GM12865 (cell line): ENCODE data around the gene PTPRE.
"Not testable (repeated sequence)": the region's sequence is repeated elsewhere in the genome, so short reads cannot be mapped to it uniquely, and the experiment has no call there.

Source experiments
- DNase-seq: peaks from one replicate; pipeline ENCODE4 v3.0.0; 2010; ENCODE audit warnings: low read depth
- H3K4me3 ChIP-seq: 2 replicates; pipeline ENCODE4 v1.5.1; 2011; ENCODE audit warnings: mild to moderate bottlenecking, low read depth, low read length, control low read depth
- TF ChIP-seq, protein P1 (sequence below): IDR thresholded peaks from 2 replicates; pipeline ENCODE4 v1.5.1; 2011; ENCODE audit warnings: low read length, control low read depth, low read depth, inconsistent platforms; ENCODE audit not compliant: insufficient read depth; ENCODE audit errors: missing control alignments

The PTPRE gene

DNA sequence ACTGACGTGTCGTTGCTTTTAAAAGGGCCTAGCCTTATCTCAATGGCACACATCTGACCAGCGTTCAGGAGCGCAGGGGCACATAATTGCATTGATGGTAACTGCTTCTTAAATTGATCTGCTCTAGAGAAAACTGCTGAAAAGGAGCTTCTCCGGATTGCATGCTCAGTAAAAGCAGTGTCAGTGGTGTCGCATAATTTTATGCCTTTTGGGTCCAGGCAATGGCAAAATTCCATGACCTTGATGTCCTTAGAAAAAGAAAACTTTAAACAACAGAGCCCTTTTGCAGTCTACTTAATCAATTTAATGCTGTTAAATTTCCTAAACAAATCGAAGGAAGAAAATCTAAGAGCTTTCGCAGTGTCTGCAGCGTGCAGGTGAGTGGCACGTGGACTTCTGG, 75.7 kb downstream of the PTPRE start:
- TF ChIP-seq, protein P1, sequence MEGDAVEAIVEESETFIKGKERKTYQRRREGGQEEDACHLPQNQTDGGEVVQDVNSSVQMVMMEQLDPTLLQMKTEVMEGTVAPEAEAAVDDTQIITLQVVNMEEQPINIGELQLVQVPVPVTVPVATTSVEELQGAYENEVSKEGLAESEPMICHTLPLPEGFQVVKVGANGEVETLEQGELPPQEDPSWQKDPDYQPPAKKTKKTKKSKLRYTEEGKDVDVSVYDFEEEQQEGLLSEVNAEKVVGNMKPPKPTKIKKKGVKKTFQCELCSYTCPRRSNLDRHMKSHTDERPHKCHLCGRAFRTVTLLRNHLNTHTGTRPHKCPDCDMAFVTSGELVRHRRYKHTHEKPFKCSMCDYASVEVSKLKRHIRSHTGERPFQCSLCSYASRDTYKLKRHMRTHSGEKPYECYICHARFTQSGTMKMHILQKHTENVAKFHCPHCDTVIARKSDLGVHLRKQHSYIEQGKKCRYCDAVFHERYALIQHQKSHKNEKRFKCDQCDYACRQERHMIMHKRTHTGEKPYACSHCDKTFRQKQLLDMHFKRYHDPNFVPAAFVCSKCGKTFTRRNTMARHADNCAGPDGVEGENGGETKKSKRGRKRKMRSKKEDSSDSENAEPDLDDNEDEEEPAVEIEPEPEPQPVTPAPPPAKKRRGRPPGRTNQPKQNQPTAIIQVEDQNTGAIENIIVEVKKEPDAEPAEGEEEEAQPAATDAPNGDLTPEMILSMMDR, result no peak
- H3K4me3 ChIP-seq, result no peak overlapping the region
- DNase-seq, result no peak

DNA sequence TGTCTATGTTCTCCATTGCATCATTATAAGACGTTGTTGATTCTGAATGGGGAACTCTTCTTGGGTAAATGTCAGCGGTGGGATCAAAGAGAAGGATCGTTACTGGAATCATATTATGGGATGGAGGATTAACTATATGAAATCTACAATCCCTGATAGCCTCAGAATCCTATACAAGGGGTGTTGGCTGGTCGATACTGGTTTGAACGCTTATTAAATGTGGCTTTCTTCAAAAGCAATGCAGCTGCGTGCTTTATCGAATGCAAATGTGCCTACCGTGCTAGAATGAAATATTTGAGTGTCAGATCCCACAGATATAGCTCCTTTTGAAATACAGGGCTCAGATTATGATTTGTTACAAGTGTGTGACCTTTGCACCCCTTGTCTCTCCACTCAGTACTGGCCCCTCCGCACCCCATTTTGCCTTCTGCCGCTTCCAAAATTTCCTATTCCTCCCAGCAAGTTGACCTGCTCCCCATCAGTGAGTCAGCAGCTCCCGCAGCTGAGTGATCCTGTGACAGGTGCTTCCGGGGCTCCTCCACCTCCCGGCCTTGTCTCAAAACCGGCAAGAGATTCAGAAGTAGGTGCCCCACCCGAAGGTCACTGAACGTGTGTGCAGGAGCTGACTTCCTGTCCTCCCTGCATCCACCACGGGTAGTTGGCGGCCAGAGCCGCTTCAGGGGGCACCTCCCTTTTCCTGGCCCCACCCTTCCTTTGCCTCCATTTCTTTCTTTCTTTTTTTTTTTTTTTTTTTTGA, 76.6 kb downstream of the PTPRE start:
- H3K4me3 ChIP-seq, result no peak overlapping the region
- TF ChIP-seq, protein P1, result no peak
- DNase-seq, result no peak

DNA sequence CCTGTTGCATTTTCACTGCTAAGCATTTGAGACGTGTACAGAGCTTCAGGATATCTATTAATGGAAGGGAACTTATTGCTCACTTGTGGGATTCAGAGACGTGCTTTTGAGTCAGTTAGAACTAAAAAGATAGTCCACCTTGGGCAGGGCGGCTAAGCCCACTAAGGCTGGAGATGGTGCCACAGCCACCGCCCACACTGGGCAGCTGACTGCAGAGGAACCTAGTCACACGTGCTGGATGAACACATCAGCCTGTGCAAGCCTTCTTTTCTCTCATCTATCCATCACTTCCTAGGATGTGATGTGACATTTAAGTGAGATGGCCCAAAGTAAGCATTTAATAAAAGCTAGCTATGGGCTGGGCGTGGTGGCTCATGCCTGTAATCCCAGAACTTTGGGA, 78.0 kb downstream of the PTPRE start:
- DNase-seq, result no peak
- no peak overlapping the region for H3K4me3 ChIP-seq
- TF ChIP-seq, protein P1, result no peak

DNA sequence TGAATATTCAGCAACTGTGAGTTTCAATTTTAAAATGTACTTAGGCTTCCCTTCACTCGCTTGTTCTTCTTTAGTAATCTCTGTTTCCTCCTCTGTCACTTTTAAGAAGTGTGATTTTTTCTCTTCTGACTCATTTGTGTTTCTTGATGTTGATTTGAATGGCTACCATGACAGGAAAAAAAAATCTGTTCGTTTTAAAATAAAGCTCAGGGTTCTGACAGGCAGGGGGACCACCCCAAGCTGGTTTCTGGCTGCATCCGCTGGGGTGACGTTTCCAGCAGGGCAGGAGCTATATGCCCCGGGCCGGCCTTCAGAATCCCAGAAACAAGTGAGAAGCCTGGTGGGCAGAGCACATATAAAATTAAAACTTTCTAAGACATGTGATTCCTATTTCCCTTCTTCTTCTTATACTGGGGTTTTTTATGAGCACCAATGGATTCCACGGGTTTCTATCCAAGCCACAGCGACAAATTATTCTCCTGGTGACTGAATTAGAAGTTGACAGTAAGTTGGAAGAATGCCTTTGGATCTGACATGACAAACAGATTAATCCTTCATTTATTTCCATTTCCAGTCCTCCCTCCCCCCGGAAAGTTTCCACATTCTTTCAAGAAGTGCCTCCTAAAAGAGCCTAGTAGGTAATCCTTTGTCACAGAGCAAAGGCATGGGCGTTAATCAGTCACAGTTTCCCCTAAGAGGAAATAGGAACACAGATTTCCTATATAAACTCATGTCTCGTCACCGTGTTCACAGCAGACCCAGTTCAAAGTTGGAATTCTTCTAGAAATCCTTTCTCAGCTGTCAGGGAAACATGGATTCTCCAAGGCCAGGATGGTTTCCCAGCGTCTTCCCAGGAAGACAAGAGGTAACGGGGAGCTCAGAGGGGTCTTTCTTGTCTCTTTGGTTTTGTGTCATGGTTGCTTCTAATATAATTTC, 79.9 kb downstream of the PTPRE start:
- TF ChIP-seq, protein P1, result no peak
- DNase-seq, result no peak

DNA sequence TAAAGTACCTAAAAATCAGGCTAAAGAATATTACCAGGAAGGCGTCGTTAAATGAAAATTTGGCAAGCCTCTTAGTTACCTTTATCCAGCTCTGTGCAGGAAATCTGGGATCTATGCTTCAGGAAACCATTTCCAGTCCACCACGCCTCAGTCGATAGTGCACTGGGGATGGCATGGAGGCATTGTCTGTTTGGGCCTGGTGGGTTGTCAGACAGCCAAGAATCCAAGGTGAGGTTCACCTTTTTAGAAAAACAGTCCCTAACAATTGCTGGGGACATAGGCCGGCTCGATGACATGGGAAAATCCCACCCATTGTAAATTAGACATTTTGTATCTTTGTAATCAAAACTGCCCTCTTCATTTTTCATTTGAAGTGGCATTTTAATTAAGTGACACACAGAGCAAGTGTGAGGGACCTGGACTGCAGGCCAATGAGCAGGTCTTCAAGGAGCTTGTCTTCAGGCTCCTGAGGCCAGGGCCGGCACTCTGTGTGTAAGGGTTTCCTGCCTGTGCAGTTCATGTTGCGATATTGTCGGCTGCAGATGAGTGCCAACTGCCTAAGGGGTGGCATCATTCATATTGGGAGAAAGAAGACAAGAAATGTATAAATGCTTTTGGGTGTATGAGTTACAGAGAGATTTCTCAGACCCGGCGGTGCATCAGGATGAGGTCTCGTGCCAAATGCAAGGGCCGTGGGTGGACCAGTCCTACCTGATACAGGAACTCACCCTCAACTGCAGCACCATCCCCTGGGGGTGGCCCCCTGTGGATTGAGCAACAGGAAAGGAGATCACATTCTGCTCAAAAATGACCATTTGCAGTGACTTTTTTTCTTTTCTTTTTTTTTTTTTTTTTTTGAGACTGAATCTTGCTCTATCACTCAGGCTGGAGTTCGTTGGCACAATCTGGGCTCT, 80.8 kb downstream of the PTPRE start:
- TF ChIP-seq, protein P1, result no peak
- no peak for DNase-seq
- no peak overlapping the region for H3K4me3 ChIP-seq

More for the DNA sequence above, 79.9 kb downstream of the PTPRE start:
- H3K4me3 ChIP-seq, result no peak overlapping the region

DNA sequence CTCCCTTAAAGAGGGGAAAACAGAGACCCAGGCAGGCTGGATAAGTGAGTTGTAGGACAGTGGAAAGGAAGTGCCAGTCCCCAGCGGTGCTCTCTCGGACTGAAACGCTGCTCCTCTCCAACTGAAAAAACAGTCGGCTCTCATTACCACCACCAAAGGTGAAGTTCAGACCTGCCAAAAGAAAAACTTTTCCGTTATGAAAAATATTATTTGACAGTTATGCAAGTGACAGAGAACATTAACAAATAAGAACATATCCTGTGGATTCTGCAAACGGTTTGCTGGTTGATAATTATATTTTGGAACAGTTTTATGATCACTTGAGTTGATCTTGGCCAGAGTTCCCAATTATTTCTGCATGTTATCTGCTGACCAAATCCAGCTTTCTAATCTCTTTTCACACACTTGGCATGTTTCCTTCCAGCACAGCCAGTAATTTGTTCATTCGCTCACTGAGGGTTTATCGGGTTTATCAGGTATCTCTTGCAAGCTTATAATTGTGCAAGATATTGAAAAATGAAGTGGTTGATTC, 82.6 kb downstream of the PTPRE start:
- DNase-seq, result no peak
- no peak overlapping the region for H3K4me3 ChIP-seq
- TF ChIP-seq, protein P1, result no peak

DNA sequence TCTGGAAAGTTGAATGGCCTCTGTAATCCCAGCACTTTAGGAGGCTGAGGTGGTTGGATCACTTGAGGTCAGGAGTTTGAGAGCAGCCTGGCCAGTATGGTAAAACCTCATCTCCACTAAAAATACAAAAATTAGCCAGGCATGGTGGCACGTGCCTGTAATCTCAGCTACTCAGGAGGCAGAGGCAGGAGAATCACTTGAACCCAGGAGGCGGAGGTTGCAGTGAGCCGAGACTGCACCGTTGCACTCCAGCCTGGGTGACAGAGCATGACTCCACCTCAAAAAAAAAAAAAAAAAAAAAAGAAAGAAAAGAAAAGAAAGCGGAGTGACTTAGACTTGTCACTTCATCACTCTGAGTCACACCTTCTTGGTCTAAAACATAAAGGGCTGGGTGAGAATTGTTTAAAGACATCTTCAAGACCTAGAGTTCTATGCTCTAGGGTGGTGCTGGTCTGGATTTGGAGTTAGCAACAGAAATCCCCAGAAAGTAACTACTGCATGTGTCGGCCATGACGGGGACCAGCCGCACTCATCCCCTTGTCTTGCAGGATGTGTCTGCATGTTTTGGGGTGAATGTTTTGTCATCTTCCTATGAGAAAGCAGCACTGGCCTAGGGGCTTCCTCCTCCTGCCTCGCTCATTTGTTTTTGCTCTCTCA, 83.4 kb downstream of the PTPRE start:
- DNase-seq, H3K4me3 ChIP-seq: not testable (repeated sequence)
